ENCODE measurements around the gene PLA2G7. TPM values are rescaled to one million over a fixed set of nuclear protein-coding genes. Genes with fewer than 3 reads are reported as not detected.

Gene PLA2G7
- total RNA-seq, 1 donor, result 0.36 TPM

GRCh38 chr6:46733341-46733801 is 1.8 kb downstream of the PLA2G7 start:
- H2AFZ ChIP-seq (ENCODE audit: low read length), result no peak overlapping the region
- no peaks in the 10 kb centered on the region for H4K20me1 ChIP-seq (ENCODE audit: insufficient read depth, low read length)
- no peaks in the 10 kb centered on the region for H3K36me3 ChIP-seq (ENCODE audit: insufficient read depth, low read length)

DNA sequence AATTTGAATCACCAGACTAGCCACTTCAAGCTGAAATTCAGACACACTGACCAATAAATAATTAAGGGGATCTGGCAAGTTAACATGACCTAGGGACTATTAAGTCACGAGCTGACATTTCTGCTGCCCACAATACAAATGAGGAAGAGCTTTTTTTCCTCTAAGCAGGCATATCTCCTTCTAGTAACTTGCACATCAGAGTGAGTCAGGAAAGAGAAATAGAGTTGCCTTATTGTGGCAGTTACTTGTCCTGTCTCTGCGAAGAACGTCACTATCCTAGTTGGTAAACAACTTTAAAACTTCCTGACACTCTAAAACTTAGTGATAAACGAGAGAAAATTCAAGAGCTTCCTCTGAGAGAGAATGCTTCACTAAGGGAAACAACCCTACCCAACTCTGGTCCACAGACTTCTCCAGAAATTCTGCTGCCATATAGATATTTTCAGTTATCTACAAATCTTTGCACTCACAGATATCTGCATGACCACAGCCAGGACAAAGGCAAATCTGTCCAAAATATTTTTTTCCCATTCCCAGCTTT is 4.2 kb downstream of the PLA2G7 start:
- Histone ChIP-seq H3K79me2 (ENCODE audit: insufficient read depth, low read length) (no peaks in the 10 kb centered on the region), H3K36me3 (ENCODE audit: insufficient read depth, low read length) (no peaks in the 10 kb centered on the region), H3K27ac (ENCODE audit: low read depth, low read length) (no peak overlapping the region), H2AFZ (ENCODE audit: low read length) (no peak overlapping the region), H3K27me3 (ENCODE audit: insufficient read depth, low read length) (peaks cover 31% of the 10 kb centered on the region), H3K9me3 (ENCODE audit: low read depth, low read length) (no peaks in the 10 kb centered on the region), H4K20me1 (ENCODE audit: insufficient read depth, low read length) (no peaks in the 10 kb centered on the region), H3K4me1 (ENCODE audit: insufficient read depth, low read length) (no peaks in the 10 kb centered on the region), H3K4me2 (ENCODE audit: insufficient read depth, low read length) (no peak overlapping the region), H3K4me3 (ENCODE audit: insufficient read depth, low read length) (no peak overlapping the region)
- no peak for DNase-seq (ENCODE audit: insufficient read length, low spot score, missing footprints)
- no peak for TF ChIP-seq CTCF (IDR thresholded peaks at IDR 0.05; ENCODE audit: extremely low read depth, low read depth, low read length)

More at GRCh38 chr6:46733341-46733801, 1.8 kb downstream of the PLA2G7 start:
- Histone ChIP-seq H3K9me3 (ENCODE audit: low read depth, low read length) (no peaks in the 10 kb centered on the region), H3K27me3 (ENCODE audit: insufficient read depth, low read length) (peaks cover 38% of the 10 kb centered on the region), H3K4me2 (ENCODE audit: insufficient read depth, low read length) (no peak overlapping the region), H3K27ac (ENCODE audit: low read depth, low read length) (no peak overlapping the region), H3K79me2 (ENCODE audit: insufficient read depth, low read length) (no peaks in the 10 kb centered on the region), H3K4me3 (ENCODE audit: insufficient read depth, low read length) (no peak overlapping the region), H3K4me1 (ENCODE audit: insufficient read depth, low read length) (no peaks in the 10 kb centered on the region)
- no peak for DNase-seq (ENCODE audit: insufficient read length, low spot score, missing footprints)
- no peak for TF ChIP-seq CTCF (IDR thresholded peaks at IDR 0.05; ENCODE audit: extremely low read depth, low read depth, low read length)

DNA sequence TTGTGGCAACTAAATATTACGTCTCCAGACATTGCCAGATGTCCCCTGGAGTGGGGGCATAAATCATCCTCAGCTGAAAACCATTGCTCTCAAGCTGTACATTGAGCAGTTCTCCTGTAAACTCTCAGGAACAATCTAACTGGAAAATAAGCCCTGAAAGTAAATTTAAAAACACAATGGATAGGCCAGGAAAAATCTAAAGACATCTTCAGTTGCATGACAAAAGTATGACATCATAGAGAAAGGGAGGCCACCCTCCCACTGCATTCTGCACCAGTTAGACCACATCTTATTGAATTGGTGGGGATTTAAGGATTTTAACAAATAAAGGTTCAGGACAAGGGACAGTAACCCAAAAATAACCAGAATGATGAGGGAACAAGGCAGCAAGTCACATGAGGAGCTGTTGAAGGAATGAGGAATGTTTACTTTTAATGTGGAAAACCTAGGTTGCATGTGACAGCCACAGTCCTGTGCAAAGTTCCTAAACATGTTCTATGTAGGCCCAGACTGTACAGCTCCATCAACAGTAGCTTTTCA is 5.3 kb downstream of the PLA2G7 start:
- no peak overlapping the region for H3K27ac ChIP-seq (ENCODE audit: low read depth, low read length)
- no peak for DNase-seq (ENCODE audit: insufficient read length, low spot score, missing footprints)
- H3K27me3 ChIP-seq (ENCODE audit: insufficient read depth, low read length), result peaks cover 19% of the 10 kb centered on the region
- H3K4me2 ChIP-seq (ENCODE audit: insufficient read depth, low read length), result no peak overlapping the region
- H3K9me3 ChIP-seq (ENCODE audit: low read depth, low read length), result no peaks in the 10 kb centered on the region
- no peaks in the 10 kb centered on the region for H4K20me1 ChIP-seq (ENCODE audit: insufficient read depth, low read length)
- TF ChIP-seq CTCF (IDR thresholded peaks at IDR 0.05; ENCODE audit: extremely low read depth, low read depth, low read length), result no peak
- no peak overlapping the region for H2AFZ ChIP-seq (ENCODE audit: low read length)
- no peaks in the 10 kb centered on the region for H3K36me3 ChIP-seq (ENCODE audit: insufficient read depth, low read length)
- no peaks in the 10 kb centered on the region for H3K79me2 ChIP-seq (ENCODE audit: insufficient read depth, low read length)
- no peaks in the 10 kb centered on the region for H3K4me1 ChIP-seq (ENCODE audit: insufficient read depth, low read length)
- H3K4me3 ChIP-seq (ENCODE audit: insufficient read depth, low read length), result no peak overlapping the region

DNA sequence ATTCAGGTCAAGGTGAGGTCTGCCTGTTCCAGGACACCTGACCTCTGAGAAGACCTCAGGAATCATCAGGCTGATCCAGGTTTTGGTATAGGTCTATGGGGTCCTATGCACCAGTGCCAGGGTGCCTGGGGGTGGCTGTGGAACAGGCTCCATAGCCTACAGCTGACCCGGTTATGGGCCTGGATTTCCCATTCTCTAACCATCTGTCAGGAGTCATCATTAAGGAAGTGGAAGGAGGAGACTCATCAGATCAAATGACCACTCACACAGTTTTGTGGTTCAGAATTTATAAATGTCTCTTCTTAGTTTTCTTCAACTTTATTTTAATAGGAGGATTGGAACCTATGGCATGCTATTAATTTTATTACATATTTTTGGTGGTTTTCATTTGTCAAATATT is 14.8 kb downstream of the PLA2G7 start:
- peak; percentile 55 for DNase-seq (ENCODE audit: insufficient read length, low spot score, missing footprints)
- Histone ChIP-seq H3K4me1 (ENCODE audit: insufficient read depth, low read length) (no peaks in the 10 kb centered on the region), H3K27me3 (ENCODE audit: insufficient read depth, low read length) (no peaks in the 10 kb centered on the region), H3K36me3 (ENCODE audit: insufficient read depth, low read length) (no peaks in the 10 kb centered on the region), H4K20me1 (ENCODE audit: insufficient read depth, low read length) (no peaks in the 10 kb centered on the region), H3K9me3 (ENCODE audit: low read depth, low read length) (no peaks in the 10 kb centered on the region), H2AFZ (ENCODE audit: low read length) (no peak overlapping the region), H3K4me2 (ENCODE audit: insufficient read depth, low read length) (no peak overlapping the region), H3K79me2 (ENCODE audit: insufficient read depth, low read length) (no peaks in the 10 kb centered on the region), H3K27ac (ENCODE audit: low read depth, low read length) (no peak overlapping the region), H3K4me3 (ENCODE audit: insufficient read depth, low read length) (no peak overlapping the region)
- TF ChIP-seq CTCF (IDR thresholded peaks at IDR 0.05; ENCODE audit: extremely low read depth, low read depth, low read length), result no peak

All from osteoblast (primary cell).